Kidney epithelial cell (primary cell): ENCODE data around the gene IQCN. TPM values are rescaled to one million over a fixed set of nuclear protein-coding genes. Genes with fewer than 3 reads are reported as not detected.

Source experiments
- DNase-seq: peaks from one replicate; pipeline ENCODE4 v3.0.0-alpha.2; 2010; ENCODE audit warnings: low read depth
- H3K27me3 ChIP-seq: 2 replicates; pipeline ENCODE4 v1.6.0; 2011; ENCODE audit warnings: low read length; ENCODE audit not compliant: control insufficient read depth, insufficient read depth
- H3K36me3 ChIP-seq: 2 replicates; pipeline ENCODE4 v1.5.1; 2011; ENCODE audit warnings: low read length; ENCODE audit not compliant: control insufficient read depth, insufficient read depth
- H3K4me3 ChIP-seq: 2 replicates; pipeline ENCODE4 v1.5.1; 2011; ENCODE audit warnings: low read depth, mild to moderate bottlenecking, control low read depth, low read length
- total RNA-seq: library from RNA; depleted of rRNA; stranded (reverse); fragments of >200 nt; gene quantifications from 2 replicates; pipeline ENCODE4 v1.2.3, GENCODE V29; 2015
- TF ChIP-seq, protein P1 (sequence below): IDR thresholded peaks from 2 replicates; pipeline ENCODE4 v1.5.1; 2011; ENCODE audit warnings: mild to moderate bottlenecking, moderate library complexity, low read length, control low read depth, inconsistent platforms; ENCODE audit not compliant: insufficient read depth, poor library complexity, severe bottlenecking

The IQCN gene
- total RNA-seq, 1 donor from 2014 or later: 0.13 TPM

DNA sequence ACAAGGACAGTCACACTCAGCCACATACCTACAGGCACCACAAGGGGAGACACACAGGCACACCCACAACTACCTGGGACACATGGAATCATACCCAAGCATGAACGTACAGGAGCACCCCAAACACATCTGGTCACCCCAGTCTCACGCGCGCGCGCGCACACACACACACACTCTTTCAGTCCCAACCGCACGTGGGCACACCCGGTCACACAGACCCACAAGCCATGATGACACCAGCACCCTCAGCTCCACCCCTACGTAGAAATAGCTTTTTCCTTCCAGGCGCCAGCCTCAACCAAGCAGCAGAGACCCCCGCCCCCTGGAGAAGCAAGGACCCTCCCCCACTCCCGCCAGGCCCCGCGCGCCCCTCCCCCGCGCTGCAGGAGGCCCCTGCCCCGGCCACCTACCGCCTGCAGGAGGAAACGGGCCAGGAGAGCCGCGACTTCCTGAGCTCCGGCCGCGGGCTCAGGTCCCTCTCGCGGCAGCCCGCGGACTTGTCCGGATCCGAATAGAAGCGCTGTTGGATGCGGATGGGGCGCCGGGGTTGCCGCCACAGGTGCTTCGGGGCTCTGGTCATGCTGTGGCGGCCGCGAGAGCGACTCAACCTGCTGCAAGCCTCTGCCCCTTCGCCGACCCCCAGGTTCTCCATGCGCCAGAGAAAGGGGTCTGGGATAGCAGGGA, 41.6 kb downstream of the IQCN start:
- TF ChIP-seq, protein P1, sequence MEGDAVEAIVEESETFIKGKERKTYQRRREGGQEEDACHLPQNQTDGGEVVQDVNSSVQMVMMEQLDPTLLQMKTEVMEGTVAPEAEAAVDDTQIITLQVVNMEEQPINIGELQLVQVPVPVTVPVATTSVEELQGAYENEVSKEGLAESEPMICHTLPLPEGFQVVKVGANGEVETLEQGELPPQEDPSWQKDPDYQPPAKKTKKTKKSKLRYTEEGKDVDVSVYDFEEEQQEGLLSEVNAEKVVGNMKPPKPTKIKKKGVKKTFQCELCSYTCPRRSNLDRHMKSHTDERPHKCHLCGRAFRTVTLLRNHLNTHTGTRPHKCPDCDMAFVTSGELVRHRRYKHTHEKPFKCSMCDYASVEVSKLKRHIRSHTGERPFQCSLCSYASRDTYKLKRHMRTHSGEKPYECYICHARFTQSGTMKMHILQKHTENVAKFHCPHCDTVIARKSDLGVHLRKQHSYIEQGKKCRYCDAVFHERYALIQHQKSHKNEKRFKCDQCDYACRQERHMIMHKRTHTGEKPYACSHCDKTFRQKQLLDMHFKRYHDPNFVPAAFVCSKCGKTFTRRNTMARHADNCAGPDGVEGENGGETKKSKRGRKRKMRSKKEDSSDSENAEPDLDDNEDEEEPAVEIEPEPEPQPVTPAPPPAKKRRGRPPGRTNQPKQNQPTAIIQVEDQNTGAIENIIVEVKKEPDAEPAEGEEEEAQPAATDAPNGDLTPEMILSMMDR: no peak
- Histone ChIP-seq H3K4me3 (no peak overlapping the region), H3K36me3 (no peaks in the 10 kb centered on the region), H3K27me3 (peaks cover 40% of the 10 kb centered on the region)
- DNase-seq: no peak

- Histone ChIP-seq H3K4me3 (no peak overlapping the region), H3K27me3 (peaks cover 49% of the 10 kb centered on the region), H3K36me3 (no peaks in the 10 kb centered on the region)
- TF ChIP-seq, protein P1: no peak
- DNase-seq: no peak
Measured at GRCh38 chr19:18231775-18232174, 42.5 kb downstream of the IQCN start.

DNA sequence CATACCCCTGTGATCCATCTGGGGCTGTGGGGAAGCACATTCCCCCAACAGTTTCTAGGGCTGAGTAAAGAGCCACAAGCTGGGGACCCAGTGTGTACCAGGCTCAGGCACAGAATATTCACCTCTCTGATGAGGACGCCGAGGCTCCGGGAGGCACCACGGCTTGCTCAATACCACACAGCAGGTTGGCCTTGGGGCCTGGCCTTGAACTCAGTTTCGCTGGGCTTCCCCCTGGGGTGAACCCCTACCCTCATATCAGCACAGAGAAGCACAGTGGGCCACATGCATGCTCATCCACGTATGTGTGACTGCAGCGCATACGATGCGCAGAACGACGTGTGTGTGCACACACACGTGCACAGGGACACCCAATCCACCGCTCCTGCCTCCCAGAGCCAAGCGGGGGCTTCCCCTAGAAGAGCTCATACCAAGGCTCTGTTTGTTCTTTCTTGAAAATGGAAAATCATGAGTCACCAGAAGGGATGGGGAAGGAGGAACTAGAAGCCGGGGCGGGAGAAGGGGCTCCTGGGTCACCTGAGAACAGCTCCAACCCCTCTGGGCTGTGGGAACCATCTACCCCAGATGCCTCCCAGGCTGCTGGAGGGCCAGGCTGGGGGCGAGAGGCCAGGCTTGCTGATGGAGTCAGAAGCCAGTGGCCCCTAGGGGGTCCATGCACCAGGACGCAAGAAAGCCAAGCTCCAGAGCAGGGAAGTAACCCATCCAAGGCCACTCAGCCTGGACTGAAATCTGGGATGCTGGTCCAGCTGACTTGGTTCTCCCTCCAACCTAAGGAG, 43.1 kb downstream of the IQCN start:
- TF ChIP-seq, protein P1: no peak
- H3K36me3 ChIP-seq: no peaks in the 10 kb centered on the region
- DNase-seq: no peak

GRCh38 chr19:18229915-18230314, 44.3 kb downstream of the IQCN start:
- DNase-seq: no peak
- H3K36me3 ChIP-seq: no peaks in the 10 kb centered on the region
- no peak overlapping the region for H3K4me3 ChIP-seq
- TF ChIP-seq, protein P1: no peak
- peaks cover 68% of the 10 kb centered on the region for H3K27me3 ChIP-seq

More for the DNA sequence above, 43.1 kb downstream of the IQCN start:
- Histone ChIP-seq H3K4me3 (no peak overlapping the region), H3K27me3 (peaks cover 56% of the 10 kb centered on the region)

GRCh38 chr19:18229474-18229873, 44.8 kb downstream of the IQCN start:
- Histone ChIP-seq H3K36me3 (no peaks in the 10 kb centered on the region), H3K27me3 (peaks cover 72% of the 10 kb centered on the region), H3K4me3 (no peak overlapping the region)
- no peak for DNase-seq
- TF ChIP-seq, protein P1: peak; percentile 49
